GM19395 (cell line): ENCODE data around the gene SNCAIP.

ENCODE experiments used
- ATAC-seq: cut with Tn5 transposase; IDR thresholded peaks from one replicate; pipeline ENCODE4 v1.9.1; 2021; ENCODE audit warnings: mild to moderate bottlenecking, moderate library complexity; ENCODE audit not compliant: unreplicated experiment

Gene SNCAIP

DNA sequence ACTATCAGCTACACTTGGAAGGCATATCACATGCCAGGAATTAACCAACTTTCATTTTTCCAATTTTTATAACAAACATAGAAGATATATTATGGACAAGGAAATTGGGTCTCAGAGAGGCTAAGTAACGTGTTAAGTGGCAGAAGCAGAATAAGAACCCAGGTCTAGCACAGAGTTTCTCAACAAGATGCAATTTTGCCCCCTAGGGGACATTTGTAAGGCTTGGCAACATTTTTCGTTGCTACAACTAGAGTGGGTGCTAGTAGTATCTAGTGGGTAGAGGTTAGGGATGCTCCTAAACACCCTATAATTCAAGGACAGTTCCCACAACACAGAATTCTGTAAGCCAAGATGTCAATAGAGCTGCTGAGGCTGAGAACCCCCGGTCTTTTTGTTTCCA is 180.6 kb downstream of the SNCAIP start:
- ATAC-seq = no peak

GRCh38 chr5:122493091-122494021 is 181.3 kb downstream of the SNCAIP start:
- no peak for ATAC-seq

DNA sequence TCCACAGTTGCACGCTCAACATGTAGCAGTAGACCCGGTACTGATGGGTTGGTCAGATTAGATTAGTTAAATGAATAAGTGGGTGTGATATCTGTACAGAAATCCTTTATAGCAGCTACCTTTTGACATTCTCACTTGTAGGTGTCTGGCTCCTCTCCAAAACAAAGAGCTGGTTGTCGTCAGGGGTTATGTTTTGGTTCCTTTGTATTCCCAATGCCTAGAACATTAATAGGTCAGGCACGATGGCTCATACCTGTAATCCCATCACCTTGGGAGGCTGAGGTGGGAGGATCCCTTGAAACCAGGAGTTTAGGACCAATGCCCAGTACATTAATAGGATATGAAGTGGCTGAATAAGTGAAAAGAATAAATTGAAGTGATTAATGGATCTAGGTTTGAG is 182.1 kb downstream of the SNCAIP start:
- ATAC-seq = no peak

DNA sequence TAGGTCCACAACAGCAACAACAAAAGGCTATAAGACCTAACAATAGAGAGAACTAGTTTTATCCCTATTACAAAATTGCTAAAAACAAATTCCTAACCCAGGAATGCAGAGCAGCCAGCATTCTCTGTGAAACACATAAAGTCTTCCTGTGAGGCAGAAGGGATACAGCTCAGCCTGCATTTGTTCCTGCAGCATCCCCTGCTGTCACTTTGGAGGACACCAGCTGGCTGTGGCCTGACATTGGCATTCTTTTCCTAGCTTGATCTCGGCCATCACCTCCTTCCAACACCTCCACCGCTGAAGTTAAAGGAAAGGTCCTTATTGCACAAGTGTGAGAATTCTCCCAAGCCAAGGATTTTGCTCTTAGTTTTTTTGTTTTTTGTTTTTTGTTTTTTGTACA is 186.1 kb downstream of the SNCAIP start:
- no peak for ATAC-seq

GRCh38 chr5:122499585-122499984 is 187.5 kb downstream of the SNCAIP start:
- no peak for ATAC-seq

- peak; percentile 49 for ATAC-seq
Measured at GRCh38 chr5:122500245-122501088, 188.4 kb downstream of the SNCAIP start.

DNA sequence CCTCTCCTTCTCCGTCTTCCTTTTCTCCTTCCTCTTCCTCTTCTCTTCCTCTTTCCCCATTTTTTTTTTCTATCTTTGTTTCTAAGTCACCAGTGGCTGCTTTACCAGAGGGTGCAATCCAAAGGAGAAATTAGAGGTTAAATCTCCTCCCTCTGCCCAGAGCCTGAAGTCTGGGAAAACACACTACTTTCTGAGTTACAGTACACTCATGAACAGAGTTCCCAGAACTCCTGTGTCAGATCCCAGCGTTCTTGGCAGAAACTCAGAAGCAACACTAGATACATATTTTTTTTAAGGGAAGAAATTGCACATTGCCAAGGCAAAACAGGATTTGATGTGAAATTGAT is 189.0 kb downstream of the SNCAIP start:
- ATAC-seq = no peak

- ATAC-seq = no peak
Measured at GRCh38 chr5:122507045-122507444, 195.0 kb downstream of the SNCAIP start.

DNA sequence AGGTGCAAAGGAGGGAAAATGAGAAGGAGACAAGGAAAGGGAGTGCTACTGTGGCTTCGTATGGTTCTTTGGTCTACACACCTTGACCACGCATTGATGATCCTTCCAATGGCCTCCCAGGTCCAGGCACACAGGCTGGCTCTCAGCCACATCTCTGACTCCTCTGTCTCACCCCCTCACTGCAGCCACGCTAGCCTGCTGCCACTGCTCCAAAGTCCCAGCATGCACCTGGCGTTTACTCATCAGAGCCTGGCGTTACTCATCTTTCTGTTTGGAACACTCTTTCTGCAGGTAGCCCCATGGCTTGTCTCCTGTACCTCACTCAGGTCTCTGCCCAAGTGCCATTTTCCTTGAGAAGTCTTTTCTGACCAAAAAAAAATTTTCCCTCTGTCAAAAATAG is 195.5 kb downstream of the SNCAIP start:
- ATAC-seq = no peak

DNA sequence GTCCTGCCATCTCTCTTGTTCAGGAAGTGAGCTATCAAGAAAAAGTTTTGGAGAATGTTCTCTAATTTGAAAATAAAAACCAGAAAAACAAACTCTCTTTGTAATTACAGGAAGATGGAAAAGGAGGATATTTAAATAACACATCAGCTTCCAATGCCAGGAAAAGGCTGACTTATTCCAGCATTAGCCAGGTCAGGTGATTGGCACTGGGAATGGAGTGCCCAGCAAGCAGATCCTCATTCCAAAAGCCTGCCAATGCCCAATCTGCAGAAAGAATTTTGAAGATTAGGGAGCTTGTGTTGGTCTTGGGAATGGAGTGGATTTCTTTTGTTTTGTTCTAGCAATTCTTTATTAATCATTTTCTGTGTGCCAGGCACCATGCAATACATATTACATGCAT is 196.6 kb downstream of the SNCAIP start:
- ATAC-seq = no peak
